ELR (cell line): Measurements from ENCODE around the gene SLC39A3.
"Not testable (repeated sequence)": the region's sequence is repeated elsewhere in the genome, so short reads cannot be mapped to it uniquely, and the experiment has no call there.

Experiments
- DNase-seq: peaks from one replicate; pipeline ENCODE4 v3.0.0-alpha.2; 2015; ENCODE audit warnings: low read depth

Gene SLC39A3

DNA sequence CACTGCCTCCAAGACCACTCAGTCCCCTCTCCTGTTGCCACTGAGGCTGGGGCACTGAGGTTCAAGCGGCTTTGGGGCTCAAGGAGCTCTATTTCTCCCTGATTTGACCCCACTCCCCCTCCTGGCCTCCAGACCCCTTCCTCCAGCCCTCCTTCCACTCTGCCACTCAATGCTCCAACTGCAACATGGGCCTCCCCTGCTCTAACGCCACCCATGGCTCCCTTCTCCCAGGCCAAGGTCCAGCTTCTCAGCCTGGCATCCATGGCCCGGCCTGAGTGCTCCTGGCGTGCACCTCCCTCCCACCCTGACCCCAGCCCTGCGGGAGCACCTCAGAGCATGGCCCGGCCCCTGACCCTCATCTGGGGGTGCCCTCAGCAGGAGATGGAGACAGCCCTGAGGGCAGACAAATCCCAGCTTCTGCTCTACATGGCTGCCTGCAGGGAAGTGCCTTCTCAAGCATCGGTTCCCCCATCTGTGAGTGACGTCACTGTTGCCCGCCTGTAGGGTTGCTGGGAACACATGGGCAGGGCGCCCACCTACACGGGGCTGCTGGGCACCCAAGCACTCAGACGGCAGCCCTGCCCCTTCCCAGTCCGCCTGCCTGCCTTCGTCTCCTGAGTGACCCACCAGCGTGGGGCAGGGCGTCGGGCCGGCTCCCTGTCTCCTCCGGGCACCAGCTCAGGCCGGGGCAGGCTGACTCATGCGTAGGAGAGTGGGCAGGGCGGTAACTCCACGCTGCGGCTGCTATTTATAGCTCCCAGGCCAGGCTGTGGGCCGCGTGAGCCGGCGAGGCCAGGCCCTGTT is 17.1 kb downstream of the SLC39A3 start:
- DNase-seq = peak; percentile 83

DNA sequence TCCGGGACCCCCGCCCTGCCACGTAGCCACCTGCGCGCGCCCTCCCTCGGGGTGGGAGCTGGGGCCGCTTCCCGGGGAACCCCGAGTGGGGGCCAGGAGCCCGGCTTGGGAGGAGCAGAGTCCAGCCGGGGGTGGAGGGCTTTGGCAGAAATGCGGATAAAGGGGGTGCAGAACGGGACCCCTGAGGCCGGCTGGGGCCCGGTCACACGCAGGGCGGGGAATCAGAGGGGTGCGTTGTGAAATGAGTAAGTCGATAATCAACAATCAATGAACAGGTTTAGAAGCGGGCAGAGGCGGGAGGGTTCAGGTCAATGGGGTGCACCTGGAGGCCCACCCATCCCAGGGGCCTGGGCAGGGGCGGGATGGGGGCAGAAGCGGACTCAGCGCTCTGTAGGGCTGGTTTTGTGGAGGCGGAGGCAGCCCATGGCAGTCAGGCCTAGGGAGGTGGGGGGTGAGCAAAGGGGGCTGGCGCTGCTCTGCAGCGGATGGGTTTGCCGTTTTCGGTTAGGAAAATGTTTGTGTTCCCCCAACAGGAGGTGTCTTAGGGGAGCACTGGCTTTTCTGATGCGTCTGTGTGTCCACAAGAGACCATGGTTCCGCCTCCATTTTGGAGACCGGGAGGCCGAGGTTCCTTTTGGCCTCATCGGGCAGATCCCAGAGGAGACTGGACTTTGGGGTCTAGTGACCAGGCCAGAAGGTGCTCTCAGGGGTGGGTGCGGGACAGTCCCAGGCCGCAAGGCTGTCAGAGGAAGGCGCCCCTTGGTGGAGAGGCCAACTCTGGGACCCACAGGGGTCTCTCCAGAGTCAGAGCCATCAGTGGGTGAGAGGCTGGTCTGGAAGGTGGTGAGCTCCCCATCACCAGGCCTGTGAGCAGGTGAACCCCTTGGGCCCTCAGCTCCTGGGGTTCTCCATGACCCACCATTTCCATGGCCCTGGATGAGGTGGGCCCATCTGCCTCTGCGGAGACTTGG is 18.0 kb downstream of the SLC39A3 start:
- DNase-seq = no peak

DNA sequence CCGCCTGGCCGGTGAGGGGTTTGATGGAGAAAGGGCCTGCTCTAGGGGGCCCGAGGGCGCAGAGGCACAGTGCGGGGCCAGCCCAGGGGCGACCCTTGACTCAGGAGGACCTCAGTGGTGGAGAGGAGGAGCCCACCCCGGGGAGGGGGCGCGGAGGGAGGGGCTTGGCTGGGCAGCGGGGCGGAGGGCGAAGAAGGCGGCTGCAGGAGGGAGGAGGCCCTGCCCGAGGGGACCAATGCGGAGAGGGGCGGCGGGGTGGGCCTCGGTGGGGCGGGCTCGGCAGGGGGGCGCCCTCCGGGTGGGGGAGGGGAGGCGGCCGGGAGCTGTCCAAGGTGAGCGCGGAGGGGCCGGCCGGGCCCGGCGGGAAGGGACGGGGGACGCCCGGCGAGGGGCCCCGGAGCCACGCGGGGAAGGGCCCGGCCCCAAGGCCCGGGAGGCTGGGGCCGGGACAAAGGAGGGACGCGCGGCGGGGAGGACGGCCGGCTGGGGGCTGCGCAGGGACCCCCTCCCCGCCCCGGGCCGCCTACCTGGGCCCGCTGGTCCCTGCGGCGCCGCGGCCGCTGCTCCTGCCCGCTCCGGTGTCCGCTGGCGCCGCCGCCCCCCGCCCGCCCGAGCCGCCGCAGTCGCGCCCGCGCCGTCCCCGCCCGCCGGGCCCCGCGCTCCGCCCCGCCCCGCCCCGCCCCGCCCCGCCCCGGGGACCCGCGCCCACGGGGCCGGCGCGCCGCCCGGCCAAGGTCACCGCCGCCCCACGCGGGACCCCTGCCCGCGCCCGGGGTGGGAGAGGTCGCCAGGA is 18.8 kb downstream of the SLC39A3 start, which contains the start of gene DIRAS1:
Gene DIRAS1 (minus strand): TSS at position 596 of the 793 bp plus-strand sequence. CDS start 3,566 bp downstream, outside the sequence.
- no peak for DNase-seq

DNA sequence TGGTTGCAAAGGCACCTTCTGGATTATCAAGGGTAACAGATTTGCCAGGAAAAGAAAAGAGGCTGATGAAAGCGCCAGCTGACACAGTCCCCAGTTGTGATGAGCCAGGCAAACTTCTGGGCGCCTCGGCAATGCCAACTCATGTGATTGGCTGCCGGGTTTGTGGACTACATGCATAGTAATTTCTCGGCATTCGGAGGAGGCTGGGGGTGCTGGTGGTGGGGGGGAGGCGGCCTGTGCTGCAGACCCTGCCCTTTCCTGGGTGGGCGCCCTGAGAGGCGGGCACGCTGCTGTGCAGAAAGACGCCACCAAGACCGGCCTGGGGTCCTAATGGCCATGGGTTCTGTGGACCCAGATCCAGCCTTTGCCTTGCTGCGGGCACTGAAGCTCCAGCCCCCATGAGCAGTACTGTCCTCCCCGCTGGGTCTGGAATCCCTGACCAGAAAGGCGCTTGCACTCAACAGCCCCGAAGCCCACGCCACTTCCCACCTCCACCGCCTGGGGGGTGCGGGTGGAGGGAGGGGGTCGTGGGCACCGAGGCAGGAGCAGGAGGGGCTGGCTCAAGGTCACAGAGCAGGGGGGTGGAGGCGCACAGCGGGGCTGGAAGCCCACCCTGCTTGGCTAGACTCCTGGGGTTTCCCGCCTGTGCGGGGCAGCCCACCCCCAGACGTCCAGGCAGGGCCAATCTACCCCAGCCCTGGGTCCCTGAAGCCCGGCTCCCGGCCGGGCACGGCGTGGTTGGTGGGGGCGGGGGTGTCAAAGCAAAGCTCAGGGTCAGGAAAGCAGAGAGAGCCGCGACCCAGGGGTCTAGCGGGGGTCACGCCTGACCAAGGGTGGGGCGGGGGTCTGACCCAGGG is 19.7 kb downstream of the SLC39A3 start:
- DNase-seq = peak; percentile 31

DNA sequence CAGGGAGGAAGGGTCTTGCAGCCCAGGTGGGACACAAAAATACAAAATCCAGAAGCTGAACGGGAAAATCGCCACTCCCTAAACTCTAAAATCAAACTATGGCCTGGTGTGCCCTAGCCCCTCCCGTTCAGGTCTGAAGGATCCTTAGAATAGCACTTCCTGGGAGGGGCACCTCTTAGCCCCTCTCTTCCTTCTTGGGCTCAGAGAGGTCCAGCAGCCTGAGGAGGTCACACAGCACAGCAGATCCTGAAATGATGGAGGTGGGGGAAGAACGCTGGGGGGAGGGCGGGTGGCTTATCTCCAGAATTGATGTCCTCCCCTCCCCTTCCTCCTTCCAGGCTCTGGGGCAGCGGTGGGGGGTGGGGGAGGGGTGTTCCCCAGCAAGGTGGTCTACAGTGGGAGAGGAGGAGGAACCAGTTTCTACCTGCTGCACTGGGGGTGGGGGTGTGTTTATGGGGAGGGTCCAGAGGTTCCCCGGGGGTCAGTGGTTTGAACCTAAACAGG is 20.5 kb downstream of the SLC39A3 start:
- no peak for DNase-seq

DNA sequence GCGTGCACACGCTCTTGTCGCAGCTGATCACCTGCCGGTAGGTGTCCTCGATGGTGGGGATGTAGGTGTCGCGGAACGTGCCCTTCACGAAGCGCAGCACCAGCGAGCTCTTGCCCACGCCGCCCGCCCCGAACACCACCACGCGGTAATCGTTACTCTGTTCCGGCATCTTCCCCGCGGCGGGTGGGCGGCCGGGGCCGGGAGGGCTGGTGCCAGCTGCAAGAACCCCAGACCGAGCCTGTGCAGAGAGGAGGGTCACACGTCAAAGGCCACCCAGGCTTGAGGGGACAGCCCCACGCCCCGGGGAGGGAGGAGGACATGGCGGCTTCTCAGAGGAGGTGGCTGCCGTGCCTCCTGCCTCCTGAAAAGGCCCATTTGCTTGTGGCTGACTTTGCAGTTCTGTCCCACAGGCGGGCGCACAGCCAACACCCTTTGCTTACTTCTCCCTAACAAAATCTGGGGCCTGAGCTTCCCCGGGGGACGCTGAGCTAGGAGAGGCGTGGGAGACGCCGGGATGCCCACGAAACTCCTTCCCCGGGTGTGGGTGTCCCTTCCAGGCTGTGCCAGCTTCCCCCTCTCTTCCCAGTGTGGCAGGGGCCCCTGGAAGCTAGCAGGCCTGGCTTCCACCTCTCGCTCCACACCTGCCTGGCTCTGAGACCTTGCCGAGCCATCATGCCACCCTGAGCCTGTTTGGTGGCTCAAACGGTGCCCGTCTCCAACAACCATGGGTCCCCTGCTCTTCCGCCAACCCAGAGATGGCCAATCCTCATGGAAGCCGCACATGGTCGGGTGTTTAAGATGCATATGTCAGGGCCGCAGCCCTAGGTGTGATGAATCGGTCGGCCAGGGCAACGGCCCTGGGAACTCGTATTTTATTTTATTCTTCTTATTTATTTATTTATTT is 21.9 kb downstream of the SLC39A3 start:
- DNase-seq = no peak

DNA sequence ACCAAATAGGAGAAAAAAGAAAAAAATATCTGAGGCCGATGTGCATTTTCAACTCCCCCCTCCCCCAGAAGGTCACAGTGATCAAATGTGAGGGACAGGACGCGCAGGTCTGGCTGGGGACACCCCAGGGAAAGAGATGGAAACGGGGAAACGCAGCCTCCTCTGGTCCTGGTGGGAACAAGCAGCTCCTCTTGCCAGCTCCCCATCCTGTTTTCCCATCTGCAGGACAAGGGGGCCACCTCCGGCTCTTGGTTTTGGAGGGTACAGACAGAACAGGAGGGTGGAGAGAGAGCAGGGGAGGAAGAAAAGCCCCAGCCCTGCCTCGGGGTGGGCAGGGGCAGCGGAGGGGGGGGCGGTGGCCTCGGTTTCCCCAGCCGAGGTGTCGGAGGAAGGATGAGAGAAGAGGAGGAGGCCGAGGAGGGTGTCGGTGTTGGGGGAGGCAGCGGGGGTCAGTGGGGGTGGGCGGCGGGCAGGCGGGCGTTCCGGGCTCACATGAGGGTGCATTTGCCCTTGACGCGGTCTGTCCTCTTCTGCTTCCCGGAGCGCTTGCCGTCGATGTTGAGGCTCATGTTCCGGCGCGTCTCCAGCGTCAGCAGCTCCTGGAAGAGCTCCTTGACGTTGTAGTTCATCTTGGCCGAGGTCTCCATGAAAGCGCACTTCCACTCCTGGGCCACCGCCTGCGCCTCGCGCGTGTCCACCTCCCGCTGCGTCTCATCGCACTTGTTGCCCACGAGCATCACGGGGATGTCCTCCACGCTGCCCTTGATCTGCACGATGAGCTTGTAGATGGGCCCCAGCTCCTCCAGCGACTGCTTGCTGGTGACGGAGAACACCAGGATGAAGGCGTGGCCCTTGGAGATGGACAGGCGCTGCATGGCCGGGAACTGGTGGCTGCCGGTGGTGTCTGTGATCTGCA is 22.8 kb downstream of the SLC39A3 start:
- DNase-seq = no peak

DNA sequence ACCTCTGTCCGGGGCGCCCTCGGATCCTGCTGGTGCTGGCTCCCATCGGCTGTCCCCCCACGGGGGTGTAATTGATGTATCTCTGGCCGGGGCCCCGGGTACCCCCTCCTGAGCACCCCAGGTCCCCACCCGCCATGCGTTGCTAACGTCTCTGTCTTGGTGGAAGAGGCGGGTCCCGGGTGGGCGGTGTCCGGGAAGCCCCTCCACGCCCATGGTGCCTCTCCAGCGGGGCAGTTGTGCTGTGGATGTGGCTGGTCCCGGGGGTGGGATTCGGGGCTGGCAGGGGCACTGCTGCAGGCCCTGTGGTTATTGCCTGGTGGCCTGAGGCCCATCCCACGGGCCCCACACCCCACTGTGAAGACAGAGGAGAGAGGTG is 23.6 kb downstream of the SLC39A3 start:
- no peak for DNase-seq

DNA sequence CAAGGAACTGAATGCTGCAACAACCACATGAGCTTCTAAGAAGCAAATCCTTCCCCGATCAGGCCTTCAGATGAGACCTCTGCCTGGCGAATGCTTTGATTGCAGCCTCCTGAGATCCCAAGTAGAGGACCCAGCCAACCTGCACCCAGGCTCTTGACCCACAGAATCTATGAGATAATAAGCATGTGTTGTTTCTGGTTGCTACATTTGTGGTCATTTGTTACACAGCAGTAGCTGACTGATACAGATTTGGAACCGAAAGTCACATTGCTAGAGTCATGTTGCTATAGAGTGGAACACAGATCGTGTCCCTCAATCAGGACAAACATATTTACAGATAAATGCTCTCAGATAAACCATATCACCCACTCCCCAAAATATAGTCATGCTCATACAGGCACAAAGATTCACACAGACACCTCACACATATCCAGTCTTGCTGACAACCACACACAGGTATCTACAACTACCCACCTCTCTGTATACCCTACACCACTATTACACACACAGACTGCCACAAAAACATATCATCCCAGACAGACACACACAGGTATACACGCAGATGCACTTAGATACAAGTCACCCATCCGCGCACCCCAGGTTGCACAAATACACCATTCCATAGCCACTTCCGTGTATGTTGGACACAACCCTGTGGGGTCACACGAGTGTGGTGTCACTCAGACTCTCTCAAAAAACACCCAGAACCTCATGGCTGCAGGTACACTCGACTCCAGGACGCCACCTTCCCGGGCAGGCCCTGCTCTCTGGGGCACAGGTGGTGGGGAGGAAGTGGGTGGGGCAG is 24.1 kb downstream of the SLC39A3 start:
- DNase-seq = no peak

DNA sequence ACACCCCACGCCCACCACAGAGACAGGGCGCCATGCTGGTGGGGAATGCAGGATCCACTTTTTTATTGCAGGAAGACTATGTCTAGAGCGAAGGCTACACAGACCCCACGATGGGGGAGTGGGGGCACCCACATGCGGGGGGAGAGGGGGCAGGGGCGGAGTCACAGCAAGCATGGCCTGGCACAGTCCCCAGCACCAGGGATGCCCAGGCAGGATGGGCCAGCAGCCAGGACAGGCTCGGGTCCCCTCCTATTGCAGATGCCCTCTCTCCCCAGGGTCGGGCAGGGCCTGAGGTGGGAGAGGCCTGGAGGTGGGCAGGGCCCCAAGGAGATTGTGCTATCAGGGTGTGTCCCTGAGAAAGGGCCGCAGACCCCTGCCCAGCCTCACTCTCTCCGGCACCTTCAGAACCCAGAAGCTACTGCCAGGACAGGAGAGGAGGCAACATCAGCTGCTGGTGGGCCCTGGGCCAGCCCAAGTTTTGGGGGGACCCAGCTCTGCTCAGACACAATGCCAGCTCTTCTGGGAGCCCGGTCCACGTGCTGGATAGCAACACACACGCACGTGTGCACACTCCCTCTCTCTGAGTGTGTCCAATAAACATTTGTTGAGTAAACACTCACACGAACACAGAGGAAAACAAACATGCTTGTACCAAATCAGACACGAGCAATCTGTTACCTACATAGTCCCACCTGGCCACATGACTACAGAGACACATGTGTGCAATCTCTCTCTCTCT is 25.1 kb downstream of the SLC39A3 start:
- DNase-seq = no peak

DNA sequence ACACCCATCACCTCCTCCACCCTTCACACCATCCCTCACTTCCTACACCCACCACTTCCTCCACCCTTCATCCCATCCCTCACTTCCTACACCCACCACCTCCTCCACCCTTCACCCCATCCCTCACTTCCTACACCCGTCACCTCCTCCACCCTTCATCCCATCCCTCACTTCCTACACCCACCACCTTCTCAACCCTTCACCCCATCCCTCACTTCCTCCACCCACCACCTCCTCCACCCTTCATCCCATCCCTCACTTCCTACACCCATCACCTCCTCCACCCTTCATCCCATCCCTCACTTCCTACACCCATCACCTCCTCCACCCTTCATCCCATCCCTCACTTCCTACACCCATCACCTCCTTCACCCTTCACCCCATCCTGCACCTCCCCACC is 25.7 kb downstream of the SLC39A3 start:
- DNase-seq = not testable (repeated sequence)

DNA sequence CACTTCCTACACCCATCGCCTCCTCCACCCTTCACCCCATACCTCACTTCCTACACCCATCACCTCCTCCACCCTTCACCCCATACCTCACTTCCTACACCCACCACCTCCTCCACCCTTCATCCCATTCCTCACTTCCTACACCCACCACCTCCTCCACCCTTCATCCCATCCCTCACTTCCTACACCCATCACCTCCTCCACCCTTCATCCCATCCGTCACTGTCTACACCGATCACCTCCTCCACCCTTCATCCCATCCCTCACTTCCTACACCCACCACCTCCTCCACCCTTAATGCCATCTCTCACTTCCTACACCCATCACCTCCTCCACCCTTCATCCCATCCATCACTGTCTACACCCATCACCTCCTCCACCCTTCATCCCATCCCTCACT is 26.6 kb downstream of the SLC39A3 start:
- DNase-seq = not testable (repeated sequence)

DNA sequence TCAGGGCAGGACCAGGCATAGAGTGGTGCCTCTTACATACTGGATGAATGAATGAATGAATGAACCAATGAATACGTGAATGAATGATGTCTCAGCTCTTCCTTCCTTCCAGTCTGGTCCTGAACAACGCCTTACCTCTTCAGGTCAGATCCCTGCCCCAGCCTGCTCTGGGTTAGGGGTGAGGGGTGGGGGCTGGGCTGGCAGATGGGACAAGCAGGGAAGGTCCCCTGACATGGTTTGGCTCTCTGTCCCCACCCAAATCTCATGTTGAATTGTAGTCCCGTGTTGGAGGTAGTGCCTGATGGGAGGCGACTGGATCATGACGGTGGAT is 28.0 kb downstream of the SLC39A3 start:
- DNase-seq = no peak

DNA sequence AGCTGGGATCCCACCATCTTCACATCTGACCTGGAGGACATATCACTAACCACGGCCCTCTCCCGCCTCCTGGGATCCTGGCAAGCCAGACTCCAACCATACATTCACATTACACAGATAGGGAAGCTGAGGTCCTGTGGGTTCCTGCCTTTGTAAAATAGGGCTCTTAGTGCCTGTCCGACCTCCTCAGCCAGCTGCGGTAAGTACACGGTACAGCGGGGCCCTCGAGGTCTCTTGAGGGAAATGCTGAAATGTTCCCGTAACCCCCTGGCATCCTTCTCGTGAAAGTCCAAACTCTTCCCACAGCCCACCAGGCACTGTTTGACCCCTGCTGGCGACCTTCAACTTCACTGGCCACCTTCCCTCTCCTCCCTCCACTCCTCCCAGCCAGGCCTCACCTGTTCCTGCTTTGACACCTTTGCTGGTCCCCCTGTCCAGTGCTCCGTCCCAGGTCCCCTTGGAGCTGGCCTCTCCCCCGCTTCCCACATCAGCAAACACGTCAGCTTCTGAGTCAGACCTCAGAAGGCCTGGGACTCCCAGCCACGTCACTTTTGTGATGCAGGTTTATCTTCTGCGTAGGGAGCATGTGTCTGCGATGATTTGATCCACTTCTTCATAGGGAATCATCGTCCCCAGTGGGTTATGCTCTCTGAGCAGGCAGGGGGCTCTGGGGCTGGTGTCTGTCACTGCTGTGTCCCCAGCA is 28.5 kb downstream of the SLC39A3 start:
- DNase-seq = peak; percentile 81

DNA sequence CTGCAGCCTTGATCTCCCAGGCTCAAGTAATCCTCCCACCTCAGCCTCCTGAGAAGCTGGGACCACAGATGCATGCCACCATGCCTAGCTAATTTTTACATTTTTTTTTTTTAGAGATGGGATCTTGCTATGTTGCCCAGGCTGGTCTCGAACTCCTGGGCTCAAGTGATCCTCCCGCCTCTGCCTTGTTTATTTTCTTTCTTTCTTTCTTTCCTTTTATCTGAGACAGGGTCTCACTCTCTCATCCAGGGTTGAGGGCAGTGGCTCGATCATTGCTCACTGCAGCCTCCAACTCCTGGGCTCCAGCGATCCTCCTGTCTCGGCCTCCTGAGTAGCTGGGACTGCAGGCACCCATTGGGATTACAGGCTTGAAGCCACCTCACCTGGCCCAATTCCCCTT is 33.6 kb downstream of the SLC39A3 start:
- DNase-seq = no peak

DNA sequence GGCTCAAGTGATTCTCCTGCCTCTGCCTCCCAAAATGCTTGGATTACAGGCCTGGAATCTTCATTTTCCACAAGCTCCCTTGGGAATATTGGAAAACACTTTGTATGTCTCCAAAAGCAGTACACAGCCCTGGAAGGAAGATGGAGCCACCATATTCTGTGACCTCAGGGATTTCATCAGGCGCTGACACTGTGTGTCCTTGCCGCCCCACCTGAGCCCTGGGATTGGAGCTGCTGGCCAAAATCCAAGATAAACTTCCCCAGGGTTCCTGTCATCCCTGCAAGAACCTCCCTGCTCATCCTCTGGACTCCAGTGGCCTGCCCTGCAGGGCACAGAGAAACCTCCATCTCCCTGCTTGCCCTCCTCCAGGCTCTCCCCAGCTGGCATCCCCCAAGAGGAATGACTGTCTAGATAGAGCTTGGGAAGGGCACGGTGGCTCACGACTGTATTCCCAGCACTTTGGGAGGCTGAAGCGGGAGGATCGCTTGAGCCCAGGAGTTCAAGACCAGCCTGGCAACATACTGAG is 36.1 kb downstream of the SLC39A3 start:
- no peak for DNase-seq

DNA sequence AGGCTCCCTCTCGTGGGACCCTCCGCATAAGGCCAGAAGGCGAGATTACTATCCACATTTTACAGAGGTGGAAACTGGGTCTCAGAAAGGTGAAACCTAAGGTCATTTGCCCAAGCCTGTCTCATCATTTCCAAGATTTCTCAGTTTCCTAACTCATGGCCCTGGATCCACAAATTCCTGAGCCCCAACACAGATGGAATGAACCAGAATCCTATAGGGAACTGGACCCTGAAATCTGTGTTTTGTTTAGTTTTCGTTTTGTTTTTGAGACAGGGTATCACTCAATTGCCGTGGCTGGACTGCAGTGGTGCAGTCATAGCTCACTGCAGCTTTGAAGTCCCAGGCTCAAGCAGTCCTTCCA is 36.8 kb downstream of the SLC39A3 start:
- no peak for DNase-seq
